ENCODE results near the gene LRMDA. TPM values are rescaled to one million over a fixed set of nuclear protein-coding genes. Genes with fewer than 3 reads are reported as not detected.

LRMDA gene
- total RNA-seq, 1 donor from 2014 or later: 5.2 TPM

- no peak overlapping the region for H3K27ac ChIP-seq
These were observed 357.2 kb downstream of the LRMDA start for GRCh38 chr10:75788394-75789205.

GRCh38 chr10:75793848-75794247 lies 362.4 kb downstream of the LRMDA start:
- Mint-ChIP-seq H3K36me3 (no peaks in the 10 kb centered on the region), H3K27ac (no peak overlapping the region), H3K27me3 (ENCODE audit: insufficient read depth, low read depth) (peaks cover 2% of the 10 kb centered on the region), H3K4me1 (peaks cover 5% of the 10 kb centered on the region), H3K4me3 (no peak overlapping the region), H3K9me3 (peaks cover 5% of the 10 kb centered on the region)
- DNase-seq (ENCODE audit: low spot score): no peak
- Histone ChIP-seq H4K20me1 (ENCODE audit: low read depth) (no peaks in the 10 kb centered on the region), H2AFZ (replicated peaks) (no peak overlapping the region), H3K9ac (no peak overlapping the region), H3F3A (ENCODE audit: low read depth) (no peaks in the 10 kb centered on the region), H3K4me3 (no peak overlapping the region), H3K4me1 (peaks cover 4% of the 10 kb centered on the region), H3K27ac (no peak overlapping the region), H3K36me3 (no peaks in the 10 kb centered on the region), H3K4me2 (no peak overlapping the region), H3K27me3 (no peaks in the 10 kb centered on the region), H3K79me2 (ENCODE audit: low read depth) (no peaks in the 10 kb centered on the region), H3K9me3 (ENCODE audit: low read depth) (peaks cover 7% of the 10 kb centered on the region)
- TF ChIP-seq EZH2phosphoT487 (IDR thresholded peaks at IDR 0.05): no peak

More at GRCh38 chr10:75788394-75789205, 357.2 kb downstream of the LRMDA start:
- Mint-ChIP-seq H3K4me1 (peaks cover 13% of the 10 kb centered on the region), H3K9me3 (no peaks in the 10 kb centered on the region), H3K4me3 (no peak overlapping the region), H3K27me3 (ENCODE audit: insufficient read depth, low read depth) (peaks cover 7% of the 10 kb centered on the region), H3K36me3 (no peaks in the 10 kb centered on the region), H3K27ac (no peak overlapping the region)
- H3K27me3 ChIP-seq: no peaks in the 10 kb centered on the region
- no peak overlapping the region for H3K9ac ChIP-seq
- no peak for TF ChIP-seq EZH2phosphoT487 (IDR thresholded peaks at IDR 0.05)
- no peak for TF ChIP-seq CTCF (IDR thresholded peaks at IDR 0.05)
- no peak for TF ChIP-seq EZH2 (IDR thresholded peaks at IDR 0.05)
- H2AFZ ChIP-seq (replicated peaks): peak overlapping the region; percentile 79
- H3K36me3 ChIP-seq: no peaks in the 10 kb centered on the region
- DNase-seq (ENCODE audit: low spot score): no peak
- H3K9me3 ChIP-seq (ENCODE audit: low read depth): no peaks in the 10 kb centered on the region
- H3K4me3 ChIP-seq: no peak overlapping the region
- no peak overlapping the region for H3K4me2 ChIP-seq
- H3K4me1 ChIP-seq: peaks cover 10% of the 10 kb centered on the region
- no peaks in the 10 kb centered on the region for H3K79me2 ChIP-seq (ENCODE audit: low read depth)
- H4K20me1 ChIP-seq (ENCODE audit: low read depth): no peaks in the 10 kb centered on the region
- H3F3A ChIP-seq (ENCODE audit: low read depth): no peaks in the 10 kb centered on the region

- no peaks in the 10 kb centered on the region for H3K36me3 ChIP-seq
- peaks cover 9% of the 10 kb centered on the region for H3K9me3 Mint-ChIP-seq
- H3K79me2 ChIP-seq (ENCODE audit: low read depth): no peaks in the 10 kb centered on the region
- H3K4me3 ChIP-seq: no peak overlapping the region
- no peaks in the 10 kb centered on the region for H4K20me1 ChIP-seq (ENCODE audit: low read depth)
- no peaks in the 10 kb centered on the region for H3K4me1 ChIP-seq
- H3K36me3 Mint-ChIP-seq: no peaks in the 10 kb centered on the region
- TF ChIP-seq EZH2phosphoT487 (IDR thresholded peaks at IDR 0.05) (no peak), CTCF (IDR thresholded peaks at IDR 0.05) (no peak), EZH2 (IDR thresholded peaks at IDR 0.05) (no peak)
- DNase-seq (ENCODE audit: low spot score): no peak
- no peak overlapping the region for H2AFZ ChIP-seq (replicated peaks)
- no peak overlapping the region for H3K27ac ChIP-seq
- H3K9me3 ChIP-seq (ENCODE audit: low read depth): peaks cover 7% of the 10 kb centered on the region
- H3K27me3 ChIP-seq: no peaks in the 10 kb centered on the region
- no peaks in the 10 kb centered on the region for H3F3A ChIP-seq (ENCODE audit: low read depth)
- no peak overlapping the region for H3K4me3 Mint-ChIP-seq
- no peak overlapping the region for H3K9ac ChIP-seq
- no peak overlapping the region for H3K4me2 ChIP-seq
- H3K27me3 Mint-ChIP-seq (ENCODE audit: insufficient read depth, low read depth): no peaks in the 10 kb centered on the region
- peaks cover 9% of the 10 kb centered on the region for H3K4me1 Mint-ChIP-seq
- no peak overlapping the region for H3K27ac Mint-ChIP-seq
These were observed 369.7 kb downstream of the LRMDA start for GRCh38 chr10:75801121-75801520.

- no peak for DNase-seq (ENCODE audit: low spot score)
- H3K79me2 ChIP-seq (ENCODE audit: low read depth): no peaks in the 10 kb centered on the region
- H3K27me3 Mint-ChIP-seq (ENCODE audit: insufficient read depth, low read depth): no peaks in the 10 kb centered on the region
- no peaks in the 10 kb centered on the region for H3K4me1 ChIP-seq
- H2AFZ ChIP-seq (replicated peaks): no peak overlapping the region
- no peak overlapping the region for H3K27ac Mint-ChIP-seq
- peaks cover 9% of the 10 kb centered on the region for H3K4me1 Mint-ChIP-seq
- H3K4me2 ChIP-seq: no peak overlapping the region
- H3K36me3 ChIP-seq: no peaks in the 10 kb centered on the region
- peaks cover 3% of the 10 kb centered on the region for H3K9me3 ChIP-seq (ENCODE audit: low read depth)
- no peak overlapping the region for H3K4me3 ChIP-seq
- no peak overlapping the region for H3K27ac ChIP-seq
- H3F3A ChIP-seq (ENCODE audit: low read depth): no peaks in the 10 kb centered on the region
- TF ChIP-seq EZH2phosphoT487 (IDR thresholded peaks at IDR 0.05) (no peak), EZH2 (IDR thresholded peaks at IDR 0.05) (no peak), CTCF (IDR thresholded peaks at IDR 0.05) (no peak)
- H4K20me1 ChIP-seq (ENCODE audit: low read depth): no peaks in the 10 kb centered on the region
- H3K9me3 Mint-ChIP-seq: peaks cover 11% of the 10 kb centered on the region
- no peaks in the 10 kb centered on the region for H3K36me3 Mint-ChIP-seq
- no peak overlapping the region for H3K9ac ChIP-seq
- no peaks in the 10 kb centered on the region for H3K27me3 ChIP-seq
- H3K4me3 Mint-ChIP-seq: no peak overlapping the region
These were observed 370.2 kb downstream of the LRMDA start for GRCh38 chr10:75801661-75802060.

All from neural progenitor cell (in vitro differentiated cells).